Stimulated activated CD8-positive, alpha-beta memory T cell treated with anti-CD3 and anti-CD28 coated beads, Interleukin-12 subunit alpha, Interleukin-12 subunit beta, amount 100 ng/mL, for 24 hours (primary cell): Measurements from ENCODE around the gene PARD6G.
A peak's percentile ranks its signal among the peaks of the same experiment; 100 is the strongest.
"Not testable (repeated sequence)": the region's sequence is repeated elsewhere in the genome, so short reads cannot be mapped to it uniquely, and the experiment has no call there.

Experiments used
- DNase-seq: peaks from one replicate; pipeline ENCODE4 v3.0.0-alpha.2; 2020; ENCODE audit errors: extremely low read depth

Gene PARD6G

GRCh38 chr18:80172056-80172455 lies 75.3 kb downstream of the PARD6G start:
- no peak for DNase-seq

- no peak for DNase-seq
Observed at GRCh38 chr18:80171054-80171872, 76.1 kb downstream of the PARD6G start.

DNA sequence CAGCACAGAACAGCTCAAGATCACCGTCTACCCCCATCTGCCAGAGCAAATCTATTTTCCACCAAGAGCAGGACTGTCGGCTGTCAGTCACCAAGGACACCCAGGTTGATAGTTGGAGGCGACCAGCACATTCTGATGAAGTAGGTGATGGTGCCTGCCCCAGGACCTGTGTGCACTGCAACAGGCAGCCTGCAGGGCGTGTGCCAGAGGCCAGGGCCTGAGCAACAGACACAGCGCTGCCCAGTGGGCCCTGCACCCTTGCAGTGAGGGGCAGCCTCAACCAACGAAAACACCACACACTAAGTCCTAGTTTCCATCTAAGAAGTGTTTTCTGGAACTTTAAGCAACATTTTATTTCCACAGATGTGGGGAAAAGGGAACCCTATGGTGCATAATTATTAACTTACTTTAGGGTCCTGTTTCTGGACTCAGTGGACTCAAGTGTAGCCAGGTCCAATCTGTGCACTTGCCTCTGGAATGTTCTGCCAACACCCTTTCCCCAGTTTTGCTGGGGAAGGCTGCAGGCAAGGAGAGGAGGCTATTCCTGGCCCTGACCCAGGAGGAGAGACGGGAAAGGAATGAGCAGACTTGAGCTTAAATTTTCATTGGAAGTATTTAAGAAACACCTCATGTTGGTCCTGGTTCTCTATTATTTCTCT lies 76.8 kb downstream of the PARD6G start:
- DNase-seq, result no peak

DNA sequence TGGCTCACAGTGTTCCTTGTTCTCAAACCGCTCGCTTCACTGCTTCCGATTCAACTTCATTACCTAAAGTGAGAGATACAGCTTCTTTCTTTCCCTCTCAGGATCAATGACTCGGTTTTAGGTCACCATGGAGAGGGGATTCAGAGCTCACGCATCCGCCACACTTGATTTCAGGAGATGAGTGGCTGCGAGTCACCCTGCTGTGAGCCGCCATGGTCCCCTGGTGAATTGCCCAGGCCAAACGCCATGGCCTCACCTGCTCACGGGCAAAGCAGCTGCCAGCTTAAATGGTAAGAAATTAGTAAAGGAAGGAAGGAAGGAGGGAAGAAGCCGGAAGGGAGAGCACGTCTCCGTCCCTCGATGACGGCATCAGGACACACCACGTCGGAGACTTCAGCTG lies 77.7 kb downstream of the PARD6G start:
- DNase-seq, result no peak

DNA sequence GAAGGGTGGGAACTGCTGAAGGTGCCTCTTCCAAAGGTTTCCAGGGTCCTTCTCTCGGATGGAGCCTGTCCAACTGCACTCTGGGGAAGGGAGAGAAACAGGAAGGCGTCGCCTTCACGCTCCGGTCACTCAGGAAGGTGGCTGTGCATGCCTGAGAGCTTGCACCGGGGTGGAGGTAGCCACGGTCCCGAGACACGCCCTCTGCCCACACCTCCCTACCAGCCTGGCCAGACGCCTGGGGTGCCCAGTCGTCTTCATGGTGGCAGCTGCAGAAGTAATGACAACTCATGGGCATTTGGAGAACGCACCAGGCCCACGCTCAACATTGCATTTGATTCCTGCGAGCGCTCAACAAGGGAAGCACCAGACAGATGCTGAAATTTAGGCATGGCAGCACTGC lies 78.3 kb downstream of the PARD6G start:
- no peak for DNase-seq

DNA sequence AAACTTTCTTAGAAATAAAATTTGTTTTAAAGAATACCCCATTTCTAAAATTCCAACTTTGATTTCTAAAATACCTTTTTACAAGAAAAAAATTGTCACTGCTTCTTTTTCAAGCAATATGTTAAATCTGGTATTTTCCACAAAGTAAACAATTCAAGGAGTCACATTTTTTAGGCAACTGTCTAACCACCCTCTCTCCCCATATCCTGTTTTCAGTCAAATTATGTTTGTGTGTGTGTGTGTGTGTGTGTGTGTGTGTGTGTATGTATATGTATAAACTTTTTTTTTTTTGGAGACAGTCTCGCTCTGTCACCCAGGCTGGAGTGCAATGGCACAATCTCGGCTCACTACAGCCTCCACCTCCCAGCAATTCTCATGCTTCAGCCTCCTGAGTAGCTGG lies 79.0 kb downstream of the PARD6G start:
- DNase-seq, result no peak

GRCh38 chr18:80167931-80168330 lies 79.4 kb downstream of the PARD6G start:
- no peak for DNase-seq

DNA sequence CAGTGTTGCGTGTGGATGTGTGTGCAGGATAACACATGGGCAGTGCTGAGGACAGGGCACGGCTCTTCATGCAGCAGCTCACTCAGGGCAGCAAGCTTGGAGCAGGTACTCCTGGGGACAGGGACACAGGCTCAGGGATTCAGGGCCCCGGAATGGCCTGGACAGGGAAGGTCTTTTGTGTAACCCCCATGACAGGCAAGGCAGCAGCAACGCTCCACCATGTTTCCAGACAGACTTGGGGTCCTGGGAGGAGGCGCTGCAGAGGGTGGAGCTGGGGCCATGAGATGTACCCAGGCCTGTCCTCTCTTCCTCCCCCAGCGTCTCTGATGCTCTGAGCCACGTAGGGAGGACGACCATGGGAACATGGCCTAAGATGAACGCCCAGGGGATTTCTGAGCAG lies 80.0 kb downstream of the PARD6G start:
- DNase-seq, result no peak

DNA sequence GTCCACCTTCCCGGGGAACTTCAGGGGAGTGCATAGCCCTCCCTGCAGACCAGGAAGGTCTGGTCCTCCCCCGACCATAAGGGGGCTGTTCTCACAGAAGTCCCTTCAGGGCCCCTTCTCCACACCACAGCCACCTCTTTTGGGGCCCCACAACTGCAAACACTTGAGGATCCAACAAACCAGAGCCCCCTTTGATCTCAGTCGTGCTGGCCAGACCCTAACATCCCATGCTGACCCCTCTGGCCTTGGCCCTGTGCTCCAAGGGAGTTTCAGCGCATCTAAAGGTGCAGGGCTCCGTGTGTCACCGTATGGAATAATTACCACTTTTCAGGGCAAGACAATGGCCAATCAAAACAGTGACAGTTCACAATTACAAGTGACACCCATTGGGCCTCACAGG lies 80.6 kb downstream of the PARD6G start:
- no peak for DNase-seq

DNA sequence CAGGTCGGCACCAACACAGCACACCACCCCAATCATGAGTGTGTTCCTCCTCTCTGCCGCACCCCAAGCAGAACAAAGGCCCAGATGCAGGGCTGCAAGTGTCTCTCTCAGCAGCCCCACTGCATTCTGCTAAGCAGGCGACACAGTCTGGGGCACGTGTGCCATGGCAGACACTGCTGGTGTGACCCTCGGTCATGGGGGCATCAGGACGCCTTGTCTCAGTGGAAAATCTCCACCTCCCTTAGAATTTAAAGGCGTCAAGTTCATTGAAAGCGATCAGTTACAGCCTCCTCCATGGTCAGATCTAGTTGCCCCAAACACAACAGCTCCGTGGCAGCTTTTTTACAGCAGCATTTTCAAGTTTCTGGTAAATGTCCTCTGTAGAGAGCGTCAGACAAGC lies 81.1 kb downstream of the PARD6G start:
- DNase-seq, result no peak

DNA sequence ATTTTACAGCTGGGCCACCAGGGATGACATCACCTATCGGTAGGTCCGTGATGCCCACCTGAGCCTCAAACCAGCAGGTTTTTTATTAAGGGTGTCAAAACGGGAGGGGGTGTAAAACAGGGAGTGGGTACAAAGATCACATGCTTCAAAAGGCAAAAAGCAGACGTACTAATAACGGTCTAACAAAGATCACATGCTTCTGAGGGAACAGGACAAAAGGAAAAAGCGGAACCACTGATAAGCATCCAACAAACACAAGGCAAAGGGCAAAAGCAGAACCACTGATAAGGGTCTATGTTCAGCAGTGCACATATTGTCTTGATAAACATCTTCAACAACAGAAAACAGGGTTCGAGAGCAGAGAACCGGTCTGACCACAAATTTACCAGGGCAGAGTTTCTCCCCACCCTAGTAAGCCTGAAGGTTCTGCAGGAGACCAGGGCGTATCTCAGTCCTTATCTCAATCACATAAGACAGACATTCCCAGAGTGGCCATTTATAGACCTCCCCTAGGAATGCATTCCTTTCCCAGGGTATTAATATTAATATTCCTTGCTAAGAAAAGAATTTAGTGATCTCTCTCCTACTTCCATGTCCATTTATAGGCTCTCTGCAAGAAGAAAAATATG lies 82.5 kb downstream of the PARD6G start:
- not testable (repeated sequence) for DNase-seq

DNA sequence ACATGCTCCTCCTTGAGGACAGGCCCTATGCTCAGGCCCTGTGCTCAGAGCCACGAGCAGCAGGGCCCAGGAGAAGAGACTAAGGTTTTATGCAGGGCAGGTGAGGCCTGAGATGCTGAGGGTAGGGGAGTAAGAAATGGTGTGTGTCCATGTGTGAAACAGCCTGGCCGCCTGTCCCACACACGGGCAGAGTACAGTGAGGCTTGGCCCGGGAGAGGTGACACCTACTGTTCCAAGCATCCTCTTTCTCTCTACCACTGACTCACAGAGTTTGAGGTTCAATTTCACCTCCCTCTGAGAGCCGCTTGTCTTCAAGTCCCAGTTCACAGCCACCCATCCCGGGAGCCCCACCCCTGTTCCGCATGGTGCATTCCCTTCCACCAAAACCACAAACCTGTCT lies 84.1 kb downstream of the PARD6G start:
- DNase-seq, result no peak

GRCh38 chr18:80161781-80162417 lies 85.4 kb downstream of the PARD6G start:
- no peak for DNase-seq

DNA sequence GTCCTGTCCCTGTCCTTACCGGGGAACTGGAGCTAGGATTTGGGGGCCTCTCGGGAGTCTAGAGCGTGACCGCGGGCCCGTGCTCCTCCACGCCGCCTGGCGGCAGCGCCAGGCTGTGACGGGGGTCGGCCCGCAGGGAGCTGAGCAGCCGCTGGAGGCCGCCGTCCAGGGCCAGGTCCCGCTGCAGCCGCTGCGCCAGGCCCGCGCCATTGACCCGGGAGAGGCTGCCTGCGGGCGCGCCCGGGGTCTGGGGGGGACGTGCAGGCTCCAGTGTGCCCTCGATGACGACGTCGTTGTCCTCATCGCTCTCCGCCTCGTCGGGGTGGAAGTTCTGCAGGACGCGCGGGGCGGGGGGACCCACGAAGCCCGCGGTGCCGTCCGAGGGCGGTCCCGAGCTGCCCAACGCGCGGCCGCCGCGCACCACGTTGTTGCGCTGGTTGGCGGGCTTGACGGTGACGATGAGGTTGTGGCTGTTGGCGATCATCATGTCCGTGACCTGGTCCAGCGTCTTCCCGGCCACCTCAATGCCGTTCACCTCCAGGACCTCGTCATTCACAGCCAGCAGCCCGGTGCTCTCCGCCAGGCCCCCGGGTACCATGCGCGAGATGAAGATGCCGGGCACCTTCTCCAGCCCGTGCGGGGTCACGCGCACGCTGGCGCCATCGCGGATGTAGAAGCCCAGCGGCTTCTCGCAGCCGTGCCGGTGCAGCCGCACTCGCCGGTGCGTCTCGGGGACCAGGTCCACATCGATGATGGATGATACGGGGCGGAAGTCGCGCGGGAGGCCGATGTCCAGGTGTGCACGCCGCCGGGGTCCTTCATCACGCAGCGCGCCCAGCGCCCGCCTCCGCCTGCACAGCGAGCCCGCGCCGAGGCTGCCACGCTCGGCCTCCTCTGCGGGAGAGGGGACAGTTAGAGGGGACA lies 87.3 kb downstream of the PARD6G start:
- no peak for DNase-seq

- no peak for DNase-seq
Observed at GRCh38 chr18:80158365-80158764, 88.9 kb downstream of the PARD6G start.

- peak; percentile 49 for DNase-seq
Observed at GRCh38 chr18:80157708-80158343, 89.5 kb downstream of the PARD6G start.

DNA sequence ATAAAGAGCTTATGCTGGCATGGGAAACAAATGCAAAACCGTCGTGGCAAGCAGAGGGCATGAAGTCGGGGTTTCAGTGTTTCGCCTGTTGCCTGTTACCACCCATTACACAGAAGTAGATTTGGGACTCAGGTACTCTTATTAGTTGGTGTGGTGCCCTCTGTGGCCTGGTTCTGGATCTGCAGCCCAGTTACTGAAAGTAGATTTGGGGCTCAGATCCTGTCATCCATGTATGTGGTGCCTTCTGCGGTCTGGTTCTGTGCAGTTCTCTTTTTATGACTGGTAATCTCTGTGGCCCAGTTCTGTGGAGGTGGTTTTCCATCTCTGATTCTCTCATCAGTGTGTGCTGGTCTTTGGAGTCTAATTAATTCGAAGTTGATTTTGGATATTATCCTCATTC lies 93.0 kb downstream of the PARD6G start:
- no peak for DNase-seq

DNA sequence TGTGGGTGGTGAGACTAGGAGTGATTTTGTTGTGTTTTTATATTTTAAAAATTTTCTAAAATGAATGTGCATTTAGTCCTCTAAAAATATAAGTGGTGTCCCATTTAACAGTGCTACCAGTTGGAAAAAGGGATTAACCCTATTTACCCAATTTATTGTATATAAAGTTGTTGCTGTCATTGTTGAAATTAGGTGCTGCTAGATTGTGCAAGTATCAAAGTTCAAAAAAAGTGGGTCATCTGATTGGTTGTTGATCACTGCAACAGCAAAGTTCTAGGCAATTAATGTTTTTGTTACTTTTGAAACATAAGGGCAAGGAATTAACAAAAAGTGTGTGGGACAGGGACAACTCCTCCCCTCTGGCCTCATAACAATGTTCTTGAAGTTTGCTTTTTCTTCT lies 97.6 kb downstream of the PARD6G start:
- DNase-seq, result no peak

GRCh38 chr18:80148326-80149199 lies 98.8 kb downstream of the PARD6G start:
- no peak for DNase-seq
